GM12878 (cell line): ENCODE data around the gene ADD2.

Experiments used
- BHLHE40 ChIP-seq, 2 experiments: fragments of 450-650 bp in 1 of 2; IDR thresholded peaks; 2 replicates each; pipeline ENCODE4 v1.6.1; 2011 to 2017; ENCODE audit warnings: low read depth in 2 of 2, borderline replicate concordance in 1 of 2, improper control_type of control experiment in 1 of 2, low read length in 1 of 2, mild to moderate bottlenecking in 1 of 2
- EP300 ChIP-seq, 2 experiments: fragments of 150-350 bp in 1 of 2; IDR thresholded peaks; 2 replicates each; pipeline ENCODE4 v1.6.1; 2011 to 2012; ENCODE audit warnings: low read depth in 2 of 2, low read length in 2 of 2, borderline replicate concordance in 1 of 2, improper control_type of control experiment in 1 of 2, inconsistent platforms in 1 of 2; ENCODE audit not compliant: control insufficient read depth in 1 of 2
- EZH2 ChIP-seq: IDR thresholded peaks from 2 replicates; pipeline ENCODE4 v1.6.1; 2012; ENCODE audit warnings: low read depth, mild to moderate bottlenecking, control low read depth, inconsistent platforms, low read length, borderline replicate concordance; ENCODE audit not compliant: control insufficient read depth
- POLR2A ChIP-seq: IDR thresholded peaks from 2 replicates; pipeline ENCODE4 v1.6.1; 2011; ENCODE audit warnings: low read depth, mild to moderate bottlenecking, low read length
- SMC3 ChIP-seq: IDR thresholded peaks from 2 replicates; pipeline ENCODE4 v1.6.1; 2011; ENCODE audit warnings: low read length, improper control_type of control experiment, borderline replicate concordance
- YBX1 ChIP-seq: fragments of 450-650 bp; IDR thresholded peaks from 2 replicates; pipeline ENCODE4 v1.6.1; 2016; ENCODE audit warnings: antibody characterized with exemption
- ZBTB4 ChIP-seq: fragments of 450-650 bp; formaldehyde crosslinking; IDR thresholded peaks from 2 replicates; pipeline ENCODE4 v1.4.0; 2022; ENCODE audit warnings: mild to moderate bottlenecking, moderate library complexity
- TF ChIP-seq, protein P1 (sequence below), 3 experiments: IDR thresholded peaks in 2 of 3; conservative IDR thresholded peaks in 1 of 3; 2 replicates each; pipeline ENCODE4 v1.5.1; 2011; ENCODE audit warnings: low read depth in 3 of 3, low read length in 3 of 3, mild to moderate bottlenecking in 3 of 3, control low read depth in 2 of 3, moderate library complexity in 2 of 3, inconsistent platforms in 1 of 3, mixed read lengths in 1 of 3; ENCODE audit not compliant: control insufficient read depth in 2 of 3, insufficient read depth in 1 of 3; ENCODE audit errors: extremely low read depth in 1 of 3

DNA sequence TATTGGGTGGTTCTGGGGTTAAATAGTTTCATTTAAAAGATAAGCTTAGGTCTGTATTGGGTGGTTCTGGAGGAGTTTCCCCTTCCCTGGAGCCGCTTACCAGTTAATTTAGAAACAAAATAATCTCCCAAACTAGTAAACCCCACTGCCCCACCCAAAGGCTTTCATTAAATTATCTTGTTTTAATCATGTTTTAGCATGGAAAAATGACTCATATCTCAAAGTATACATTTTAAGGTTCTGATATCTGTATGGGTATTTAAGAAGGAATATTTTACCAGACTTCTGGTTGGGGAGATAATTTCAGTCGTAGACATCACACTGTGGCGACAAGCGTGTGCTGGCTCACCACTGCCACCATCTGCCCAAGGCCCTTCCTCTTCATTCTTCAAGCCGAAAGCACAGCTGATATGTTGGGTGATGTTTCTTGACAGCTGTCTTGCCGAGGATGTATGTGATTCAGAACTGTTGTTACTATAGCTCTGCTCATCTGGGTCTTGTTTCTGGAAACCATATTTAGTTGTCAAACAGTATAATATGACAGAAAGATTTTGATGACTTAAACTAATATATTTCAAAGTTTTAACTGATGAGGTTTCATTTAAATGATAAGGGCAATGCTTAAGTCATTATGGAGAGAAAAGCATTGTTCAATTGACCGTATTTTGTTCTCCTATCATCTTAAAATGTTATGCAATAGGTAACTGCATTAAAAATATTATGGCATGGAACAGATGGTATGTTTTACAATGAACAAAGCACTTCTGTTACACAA is 17.3 kb upstream of the ADD2 start:
- TF ChIP-seq POLR2A (no peak), SMC3 (peak; percentile 41; the same call in 1 of the 2 replicates), EZH2 (no peak), EP300 (IDR thresholded peaks at IDR 0.05; ENCODE audit: borderline replicate concordance in 1 of 2, control insufficient read depth in 1 of 2, low read depth in 2 of 2, low read length in 2 of 2) (no peak), ZBTB4 (CRISPR knock-in tag) (no peak), BHLHE40 (IDR thresholded peaks at IDR 0.05; ENCODE audit: borderline replicate concordance in 1 of 2, low read depth in 2 of 2, low read length in 1 of 2) (no peak), YBX1 (no peak)
- TF ChIP-seq, protein P1, sequence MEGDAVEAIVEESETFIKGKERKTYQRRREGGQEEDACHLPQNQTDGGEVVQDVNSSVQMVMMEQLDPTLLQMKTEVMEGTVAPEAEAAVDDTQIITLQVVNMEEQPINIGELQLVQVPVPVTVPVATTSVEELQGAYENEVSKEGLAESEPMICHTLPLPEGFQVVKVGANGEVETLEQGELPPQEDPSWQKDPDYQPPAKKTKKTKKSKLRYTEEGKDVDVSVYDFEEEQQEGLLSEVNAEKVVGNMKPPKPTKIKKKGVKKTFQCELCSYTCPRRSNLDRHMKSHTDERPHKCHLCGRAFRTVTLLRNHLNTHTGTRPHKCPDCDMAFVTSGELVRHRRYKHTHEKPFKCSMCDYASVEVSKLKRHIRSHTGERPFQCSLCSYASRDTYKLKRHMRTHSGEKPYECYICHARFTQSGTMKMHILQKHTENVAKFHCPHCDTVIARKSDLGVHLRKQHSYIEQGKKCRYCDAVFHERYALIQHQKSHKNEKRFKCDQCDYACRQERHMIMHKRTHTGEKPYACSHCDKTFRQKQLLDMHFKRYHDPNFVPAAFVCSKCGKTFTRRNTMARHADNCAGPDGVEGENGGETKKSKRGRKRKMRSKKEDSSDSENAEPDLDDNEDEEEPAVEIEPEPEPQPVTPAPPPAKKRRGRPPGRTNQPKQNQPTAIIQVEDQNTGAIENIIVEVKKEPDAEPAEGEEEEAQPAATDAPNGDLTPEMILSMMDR (IDR thresholded peaks at IDR 0.05 in 2 of 3, conservative IDR thresholded peaks at IDR 0.05 in 1 of 3; ENCODE audit: control insufficient read depth in 2 of 3, extremely low read depth in 1 of 3, insufficient read depth in 1 of 3, low read depth in 3 of 3, low read length in 3 of 3), result peak; percentile 41 to 58 (median 42); a peak in 5 of 6 replicates
